Omental fat pad (tissue), 4 donors: ENCODE results near the gene AKR1C8. TPM values are rescaled to one million over a fixed set of nuclear protein-coding genes. Genes with fewer than 3 reads are reported as not detected.
"Not testable (repeated sequence)": the region's sequence is repeated elsewhere in the genome, so short reads cannot be mapped to it uniquely, and the experiment has no call there.

Experiments
- ATAC-seq: fragments of 150-250 bp; one replicate; pipeline ENCODE4 v1.9.1; 2016; ENCODE audit warnings: mild to moderate bottlenecking, moderate library complexity; ENCODE audit not compliant: low FRiP score
- DNase-seq: peaks from one replicate; pipeline ENCODE4 v3.0.0-alpha.2; 2019; ENCODE audit warnings: low spot score
- CTCF ChIP-seq, 3 donors: fragments of 450-650 bp; IDR thresholded peaks; one replicate each; pipeline ENCODE4 v1.5.1; 2016 to 2017; ENCODE audit warnings: antibody characterized with exemption in 3 of 3, mild to moderate bottlenecking in 3 of 3, moderate library complexity in 2 of 3
- total RNA-seq, 4 donors: library from RNA; depleted of rRNA; stranded (reverse); fragments of >200 nt; gene quantifications; one replicate each; pipeline ENCODE4 v1.1.0, GENCODE V29; 2016

Gene AKR1C8
- total RNA-seq, 4 donors from 2014 or later, result 1.5 TPM; not detected in 3

GRCh38 chr10:5211696-5212536 lies 27.0 kb upstream of the AKR1C8 start:
- ATAC-seq (no peak), DNase-seq (no peak)
- no peak for TF ChIP-seq CTCF (IDR thresholded peaks at IDR 0.05)

GRCh38 chr10:5210261-5210660 lies 25.3 kb upstream of the AKR1C8 start:
- not testable (repeated sequence) for ATAC-seq, DNase-seq

- not testable (repeated sequence) for ATAC-seq, DNase-seq
These were observed 24.8 kb upstream of the AKR1C8 start for GRCh38 chr10:5209776-5210175.

- TF ChIP-seq CTCF (IDR thresholded peaks at IDR 0.05), result no peak
- no peak for ATAC-seq
- DNase-seq, result no peak
These were observed 21.8 kb upstream of the AKR1C8 start for GRCh38 chr10:5206799-5207198.

- no peak for DNase-seq
- TF ChIP-seq CTCF (IDR thresholded peaks at IDR 0.05), result no peak
- ATAC-seq, result no peak
These were observed 14.4 kb upstream of the AKR1C8 start for GRCh38 chr10:5199398-5199797.

GRCh38 chr10:5198386-5198785 lies 13.4 kb upstream of the AKR1C8 start:
- TF ChIP-seq CTCF (IDR thresholded peaks at IDR 0.05), result no peak
- DNase-seq, result no peak
- no peak for ATAC-seq

- ATAC-seq (no peak), DNase-seq (no peak)
- no peak for TF ChIP-seq CTCF (IDR thresholded peaks at IDR 0.05)
These were observed 11.8 kb upstream of the AKR1C8 start, which contains the start of gene AKR1C4 for GRCh38 chr10:5196702-5197113. TSS of gene AKR1C4 (plus strand) at chr10:5196837. CDS start at chr10:5196868, 31 bp downstream.

GRCh38 chr10:5195727-5196374 lies 10.9 kb upstream of the AKR1C8 start:
- TF ChIP-seq CTCF (IDR thresholded peaks at IDR 0.05), result no peak
- ATAC-seq, result no peak
- DNase-seq, result no peak
